ENCODE data around the gene DCDC2C.
"Not testable (repeated sequence)": the region's sequence is repeated elsewhere in the genome, so short reads cannot be mapped to it uniquely, and the experiment has no call there.

DCDC2C gene

GRCh38 chr2:3777966-3778365, 74.6 kb downstream of the DCDC2C start:
- no peak for DNase-seq

- no peak for DNase-seq
Observed at GRCh38 chr2:3778851-3779495, 75.6 kb downstream of the DCDC2C start.

- DNase-seq = no peak
Observed at GRCh38 chr2:3779496-3780049, 76.2 kb downstream of the DCDC2C start.

- DNase-seq = peak; percentile 78 to 89
Observed at GRCh38 chr2:3780477-3781402, 77.4 kb downstream of the DCDC2C start.

GRCh38 chr2:3784731-3785130, 81.4 kb downstream of the DCDC2C start:
- no peak for DNase-seq

GRCh38 chr2:3785220-3785889, 82.0 kb downstream of the DCDC2C start:
- DNase-seq = no peak

- no peak for DNase-seq
Observed at GRCh38 chr2:3785890-3786273, 82.5 kb downstream of the DCDC2C start.

- DNase-seq = no peak
Observed at GRCh38 chr2:3787768-3788167, 84.4 kb downstream of the DCDC2C start.

- DNase-seq = no peak
Observed at GRCh38 chr2:3789256-3789655, 85.9 kb downstream of the DCDC2C start.

GRCh38 chr2:3793249-3793648, 89.9 kb downstream of the DCDC2C start:
- peak; percentile 11 to 21 for DNase-seq

- no peak for DNase-seq
Observed at GRCh38 chr2:3801506-3801905, 98.1 kb downstream of the DCDC2C start.

GRCh38 chr2:3805201-3805939, 102.0 kb downstream of the DCDC2C start:
- peak; percentile 49 to 58 for DNase-seq

GRCh38 chr2:3806168-3806567, 102.8 kb downstream of the DCDC2C start:
- DNase-seq = no peak

GRCh38 chr2:3806730-3807129, 103.4 kb downstream of the DCDC2C start:
- no peak for DNase-seq

- DNase-seq = no peak
Observed at GRCh38 chr2:3807853-3808252, 104.5 kb downstream of the DCDC2C start.

- DNase-seq = no peak
Observed at GRCh38 chr2:3814706-3815245, 111.4 kb downstream of the DCDC2C start.

GRCh38 chr2:3817144-3817543, 113.8 kb downstream of the DCDC2C start:
- not testable (repeated sequence) for DNase-seq

GRCh38 chr2:3823748-3824147, 120.4 kb downstream of the DCDC2C start:
- DNase-seq = peak; percentile 10 to 15

GRCh38 chr2:3827673-3828575, 124.5 kb downstream of the DCDC2C start:
- DNase-seq = peak; percentile 14 to 51

GRCh38 chr2:3830796-3831195, 127.4 kb downstream of the DCDC2C start:
- DNase-seq = no peak

GRCh38 chr2:3837086-3837485, 133.7 kb downstream of the DCDC2C start:
- no peak for DNase-seq

Data from SHP77 (cell line).